ENCODE measurements around the gene TANGO2. TPM values are rescaled to one million over a fixed set of nuclear protein-coding genes. Genes with fewer than 3 reads are reported as not detected.

Gene TANGO2
- total RNA-seq, 4 donors from 2014 or later = 12.4 to 36.1 (median 19.8) TPM

DNA sequence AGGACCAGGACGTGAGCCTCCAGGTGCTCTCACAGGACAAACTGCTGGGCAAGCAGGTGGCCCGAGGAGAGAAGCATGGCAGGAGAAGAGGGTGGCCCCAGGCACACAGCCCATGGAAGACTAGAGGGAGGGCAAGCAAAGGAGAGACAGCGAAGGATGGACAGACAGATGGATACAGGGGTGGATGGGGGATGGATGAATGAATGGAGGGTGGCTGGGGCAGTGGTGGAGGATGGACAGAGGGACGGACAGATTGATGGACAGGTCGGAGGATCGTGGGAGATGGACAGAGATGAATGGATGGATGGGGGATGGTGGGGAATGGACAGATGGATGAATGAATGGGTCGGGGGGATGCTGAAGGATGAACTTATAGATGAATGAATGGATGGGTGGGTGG is 27.0 kb upstream of the TANGO2 start:
- TF ChIP-seq, protein P1, sequence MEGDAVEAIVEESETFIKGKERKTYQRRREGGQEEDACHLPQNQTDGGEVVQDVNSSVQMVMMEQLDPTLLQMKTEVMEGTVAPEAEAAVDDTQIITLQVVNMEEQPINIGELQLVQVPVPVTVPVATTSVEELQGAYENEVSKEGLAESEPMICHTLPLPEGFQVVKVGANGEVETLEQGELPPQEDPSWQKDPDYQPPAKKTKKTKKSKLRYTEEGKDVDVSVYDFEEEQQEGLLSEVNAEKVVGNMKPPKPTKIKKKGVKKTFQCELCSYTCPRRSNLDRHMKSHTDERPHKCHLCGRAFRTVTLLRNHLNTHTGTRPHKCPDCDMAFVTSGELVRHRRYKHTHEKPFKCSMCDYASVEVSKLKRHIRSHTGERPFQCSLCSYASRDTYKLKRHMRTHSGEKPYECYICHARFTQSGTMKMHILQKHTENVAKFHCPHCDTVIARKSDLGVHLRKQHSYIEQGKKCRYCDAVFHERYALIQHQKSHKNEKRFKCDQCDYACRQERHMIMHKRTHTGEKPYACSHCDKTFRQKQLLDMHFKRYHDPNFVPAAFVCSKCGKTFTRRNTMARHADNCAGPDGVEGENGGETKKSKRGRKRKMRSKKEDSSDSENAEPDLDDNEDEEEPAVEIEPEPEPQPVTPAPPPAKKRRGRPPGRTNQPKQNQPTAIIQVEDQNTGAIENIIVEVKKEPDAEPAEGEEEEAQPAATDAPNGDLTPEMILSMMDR (IDR thresholded peaks at IDR 0.05) = no peak
- TF ChIP-seq POLR2A (IDR thresholded peaks at IDR 0.05) = no peak
- intact Hi-C loops (cut with DNase I; ENCODE audit: low total_unique reads) = no loop called here
- 90 to 96% methylated on average over 7 of the region's 7 CpGs for WGBS, 2 donors
- H3K4me3 ChIP-seq (ENCODE audit: low read depth, poor library complexity, severe bottlenecking) = no peak overlapping the region
- DNase-seq (ENCODE audit: low spot score in 2 of 2) = no peak

DNA sequence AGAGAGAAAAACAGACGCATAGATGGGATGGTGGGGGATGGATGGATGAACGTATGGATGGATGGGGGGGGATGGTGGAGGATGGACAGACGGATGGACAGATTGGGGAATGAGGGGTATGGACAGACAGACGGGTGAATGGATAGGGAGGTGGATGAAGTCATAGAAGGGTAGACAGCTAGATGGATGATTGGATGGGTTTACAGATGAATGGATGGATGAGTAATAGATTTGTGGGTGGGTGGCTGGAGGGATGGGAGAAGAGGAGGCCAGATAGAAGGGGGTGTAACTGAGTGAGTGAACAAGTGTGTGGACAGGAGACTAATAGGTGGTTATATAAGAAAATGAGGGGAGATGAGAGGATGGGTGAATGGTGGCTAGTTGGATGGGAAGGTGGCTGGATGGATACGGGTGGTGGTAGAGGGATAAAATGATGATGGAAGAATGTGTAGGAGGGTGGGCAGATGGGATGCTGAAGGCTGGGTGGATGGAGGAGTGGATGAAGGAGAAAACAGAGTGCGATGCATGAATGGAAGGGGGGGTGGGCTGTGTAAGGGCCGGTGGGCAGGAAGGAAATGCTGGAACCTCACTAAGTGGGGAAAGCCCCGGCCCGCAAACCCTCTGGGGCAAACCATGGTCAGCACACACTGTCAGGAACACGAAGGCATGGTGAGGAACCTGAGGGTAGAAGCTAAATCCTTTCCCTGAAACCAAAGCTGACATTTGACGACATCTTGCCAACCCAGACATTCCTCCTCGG is 25.9 kb upstream of the TANGO2 start:
- DNase-seq (ENCODE audit: low spot score in 2 of 2) = no peak
- H3K4me3 ChIP-seq (ENCODE audit: low read depth, poor library complexity, severe bottlenecking) = no peak overlapping the region
- intact Hi-C loops (cut with DNase I; ENCODE audit: low total_unique reads) = no loop called here
- WGBS, 2 donors = 79% methylated on average over 12 of the region's 12 CpGs
- TF ChIP-seq, protein P1 (IDR thresholded peaks at IDR 0.05) = no peak
- TF ChIP-seq POLR2A (IDR thresholded peaks at IDR 0.05) = no peak

DNA sequence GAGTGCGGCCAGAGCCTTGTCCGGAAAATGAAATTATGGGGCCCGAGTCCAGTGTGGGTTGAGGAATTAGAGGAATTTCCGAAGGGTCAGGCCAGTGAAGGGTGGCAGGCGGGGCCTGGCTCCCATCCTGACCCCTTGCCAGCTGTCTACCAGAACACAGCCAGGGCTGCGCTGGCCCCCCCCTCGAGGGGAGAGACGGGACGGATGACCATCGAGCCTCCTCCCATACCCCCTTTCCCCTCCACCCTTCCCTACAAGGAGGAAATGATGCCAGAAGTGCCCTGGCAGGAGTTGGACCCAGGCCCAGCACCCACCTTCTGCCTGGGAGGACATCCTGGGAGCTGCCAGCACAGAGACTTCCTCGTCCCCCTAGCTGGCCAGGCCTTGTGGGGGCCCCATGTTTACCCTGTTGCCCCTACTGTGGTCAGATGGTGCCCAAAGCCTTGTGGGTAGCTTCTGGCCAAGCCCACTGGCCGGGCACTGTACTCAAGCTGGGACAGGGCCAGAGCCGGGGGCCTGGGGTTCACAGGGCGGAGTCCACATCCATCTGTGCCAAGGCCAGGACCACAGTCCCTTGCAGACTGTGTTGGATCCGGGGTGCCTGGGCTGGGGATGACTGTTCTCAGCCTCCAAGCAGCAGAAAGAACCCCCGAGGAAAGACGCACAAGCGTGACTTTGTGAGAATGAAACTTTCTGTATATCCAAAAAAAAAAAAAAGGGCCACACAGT is 25.1 kb upstream of the TANGO2 start:
- TF ChIP-seq, protein P1 (IDR thresholded peaks at IDR 0.05) = no peak
- TF ChIP-seq POLR2A (IDR thresholded peaks at IDR 0.05) = no peak
- H3K4me3 ChIP-seq (ENCODE audit: low read depth, poor library complexity, severe bottlenecking) = no peak overlapping the region
- intact Hi-C loops (cut with DNase I; ENCODE audit: low total_unique reads) = no loop called here
- WGBS, 2 donors = 68% methylated on average over 18 of the region's 18 CpGs
- no peak for DNase-seq (ENCODE audit: low spot score in 2 of 2)

DNA sequence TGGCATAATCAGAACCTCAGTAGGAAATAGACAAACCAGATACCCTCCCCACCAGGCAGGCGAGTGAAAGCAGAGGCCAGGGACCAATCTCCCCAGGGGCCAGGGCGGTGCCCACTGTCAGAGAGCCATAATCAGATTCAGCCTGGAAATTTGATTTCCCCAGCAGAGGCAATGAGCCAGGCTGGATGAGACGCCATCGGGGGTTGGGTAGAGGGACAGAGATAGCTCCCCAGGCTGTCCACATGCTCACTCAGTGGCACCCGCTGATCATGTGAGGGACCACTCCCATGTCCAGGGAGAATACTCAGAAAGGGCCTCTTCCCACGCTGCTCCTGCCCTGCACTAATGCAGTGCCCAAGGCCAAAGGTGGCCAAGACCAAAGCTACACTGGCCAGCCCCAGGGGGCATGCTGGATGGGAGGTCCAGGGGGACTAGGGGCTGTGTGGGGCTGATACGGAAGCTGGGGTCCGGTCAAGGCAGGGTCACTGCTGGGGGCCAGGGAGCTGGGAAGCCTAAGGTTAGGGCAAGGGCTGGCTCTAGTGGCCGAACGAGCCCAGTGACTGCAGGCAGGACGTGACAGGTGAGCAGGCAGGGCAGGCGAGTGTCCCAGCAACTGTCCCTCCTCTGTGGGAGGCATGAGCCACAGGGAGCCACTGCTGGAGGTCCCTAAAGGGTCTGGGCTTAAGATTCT is 24.1 kb upstream of the TANGO2 start:
- DNase-seq (ENCODE audit: low spot score in 2 of 2) = no peak
- TF ChIP-seq, protein P1 (IDR thresholded peaks at IDR 0.05) = no peak
- TF ChIP-seq POLR2A (IDR thresholded peaks at IDR 0.05) = no peak
- WGBS, 2 donors = 61 to 63% methylated on average over 12 of the region's 12 CpGs
- no peak overlapping the region for H3K4me3 ChIP-seq (ENCODE audit: low read depth, poor library complexity, severe bottlenecking)
- intact Hi-C loops (cut with DNase I; ENCODE audit: low total_unique reads) = no loop called here

DNA sequence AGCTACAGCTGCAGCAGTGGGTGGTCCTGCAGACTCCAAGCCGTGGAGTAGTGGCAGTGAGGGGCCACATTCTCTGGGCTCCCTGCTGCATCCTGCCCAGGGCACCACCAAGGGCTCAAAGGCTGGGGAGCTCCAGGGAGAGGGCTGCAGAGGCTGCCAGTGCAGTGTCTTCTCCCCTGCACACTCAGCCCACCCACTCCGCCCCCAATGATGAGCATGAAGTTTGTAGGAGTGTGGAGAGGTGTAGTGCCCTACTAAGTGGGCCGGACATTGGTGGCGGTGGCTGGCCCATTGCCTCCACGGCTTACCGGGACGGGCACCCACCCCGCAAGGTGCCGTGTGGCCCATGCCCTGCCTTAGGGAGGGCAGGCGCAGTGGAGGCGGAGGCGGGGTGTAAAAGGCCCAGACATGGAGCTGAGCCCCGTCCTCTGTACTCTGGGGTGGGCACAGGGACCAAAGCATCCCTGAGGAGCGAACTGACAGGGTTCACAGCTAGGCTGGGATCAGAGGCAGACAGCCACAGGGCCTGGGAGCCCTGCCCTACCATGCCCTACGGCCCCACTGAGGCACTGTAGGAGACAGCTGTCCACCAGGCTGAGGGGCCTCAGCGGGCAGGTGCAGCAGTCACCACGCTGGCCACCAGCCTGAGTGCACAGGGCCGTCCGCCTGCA is 23.2 kb upstream of the TANGO2 start:
- H3K4me3 ChIP-seq (ENCODE audit: low read depth, poor library complexity, severe bottlenecking) = no peak overlapping the region
- intact Hi-C loops (cut with DNase I; ENCODE audit: low total_unique reads) = no loop called here
- TF ChIP-seq POLR2A (IDR thresholded peaks at IDR 0.05) = no peak
- TF ChIP-seq, protein P1 (IDR thresholded peaks at IDR 0.05) = no peak
- 87 to 91% methylated on average over 18 to 19 of the region's 19 CpGs for WGBS, 2 donors
- no peak for DNase-seq (ENCODE audit: low spot score in 2 of 2)

Data from lower leg skin (tissue), 4 donors.